ENCODE results near the gene CLK4. TPM values are rescaled to one million over a fixed set of nuclear protein-coding genes. Genes with fewer than 3 reads are reported as not detected.

CLK4 gene
- total RNA-seq, 6 experiments from 2014 or later: 10.8 to 19.1 (median 11.7) TPM

DNA sequence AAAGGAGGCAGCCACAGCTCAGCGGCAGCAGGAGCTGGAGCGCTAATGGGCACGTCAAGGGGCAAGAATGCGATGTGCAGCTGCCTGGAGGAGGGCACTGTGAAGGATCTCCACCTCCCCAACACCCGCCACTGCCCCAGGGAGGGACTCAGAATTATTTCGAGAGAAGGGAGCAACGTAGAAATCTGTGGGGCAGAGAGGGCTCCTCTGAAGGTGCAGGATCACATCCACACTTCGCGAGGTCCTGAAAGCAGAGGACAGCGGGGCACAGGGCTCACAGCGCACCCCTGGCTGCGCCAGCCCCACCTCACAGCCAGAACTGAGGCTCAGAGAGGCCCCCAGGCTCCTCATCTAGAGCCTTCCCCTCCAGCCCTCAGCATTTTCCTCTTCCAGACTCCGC is 44.6 kb downstream of the CLK4 start:
- WGBS (ENCODE audit: insufficient coverage, low coverage, low lambda C conversion rate, missing lambda C conversion rate): no CpG with 5 or more reads among the region's 13 CpGs
- ATAC-seq (no peak), DNase-seq (no peak)
- intact Hi-C loops (cut with DNase I): no loop called here
- Histone ChIP-seq H3K36me3 (no peaks in the 10 kb centered on the region), H3K27ac (no peak overlapping the region), H3K27me3 (no peaks in the 10 kb centered on the region), H3K4me1 (no peaks in the 10 kb centered on the region), H3K4me3 (no peak overlapping the region), H3K9me3 (no peaks in the 10 kb centered on the region)
- TF ChIP-seq POLR2A (IDR thresholded peaks at IDR 0.05): no peak
- TF ChIP-seq, protein P1, sequence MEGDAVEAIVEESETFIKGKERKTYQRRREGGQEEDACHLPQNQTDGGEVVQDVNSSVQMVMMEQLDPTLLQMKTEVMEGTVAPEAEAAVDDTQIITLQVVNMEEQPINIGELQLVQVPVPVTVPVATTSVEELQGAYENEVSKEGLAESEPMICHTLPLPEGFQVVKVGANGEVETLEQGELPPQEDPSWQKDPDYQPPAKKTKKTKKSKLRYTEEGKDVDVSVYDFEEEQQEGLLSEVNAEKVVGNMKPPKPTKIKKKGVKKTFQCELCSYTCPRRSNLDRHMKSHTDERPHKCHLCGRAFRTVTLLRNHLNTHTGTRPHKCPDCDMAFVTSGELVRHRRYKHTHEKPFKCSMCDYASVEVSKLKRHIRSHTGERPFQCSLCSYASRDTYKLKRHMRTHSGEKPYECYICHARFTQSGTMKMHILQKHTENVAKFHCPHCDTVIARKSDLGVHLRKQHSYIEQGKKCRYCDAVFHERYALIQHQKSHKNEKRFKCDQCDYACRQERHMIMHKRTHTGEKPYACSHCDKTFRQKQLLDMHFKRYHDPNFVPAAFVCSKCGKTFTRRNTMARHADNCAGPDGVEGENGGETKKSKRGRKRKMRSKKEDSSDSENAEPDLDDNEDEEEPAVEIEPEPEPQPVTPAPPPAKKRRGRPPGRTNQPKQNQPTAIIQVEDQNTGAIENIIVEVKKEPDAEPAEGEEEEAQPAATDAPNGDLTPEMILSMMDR (IDR thresholded peaks at IDR 0.05): no peak

DNA sequence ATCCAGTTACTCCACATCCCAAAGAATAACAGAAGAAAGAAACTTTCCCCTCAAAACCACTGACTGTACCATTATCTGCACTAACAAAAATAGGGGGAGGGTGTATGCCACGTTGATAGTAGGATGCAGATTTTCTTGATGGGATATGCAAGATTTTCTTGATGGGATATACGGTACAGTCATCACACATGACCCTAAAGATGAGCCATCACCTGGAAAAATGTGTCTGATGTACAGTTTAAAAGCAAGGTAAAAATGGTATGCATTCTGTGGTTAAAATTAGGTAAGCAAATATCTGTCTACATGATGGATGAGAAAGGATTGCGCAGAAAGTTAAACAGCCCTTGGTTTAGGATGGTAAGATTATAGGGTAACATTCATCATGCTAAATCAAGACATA is 45.2 kb downstream of the CLK4 start:
- no peak for TF ChIP-seq POLR2A (IDR thresholded peaks at IDR 0.05)
- TF ChIP-seq, protein P1 (IDR thresholded peaks at IDR 0.05): no peak
- Histone ChIP-seq H3K4me3 (no peak overlapping the region), H3K36me3 (no peaks in the 10 kb centered on the region), H3K9me3 (no peaks in the 10 kb centered on the region), H3K27me3 (no peaks in the 10 kb centered on the region), H3K27ac (no peak overlapping the region), H3K4me1 (no peaks in the 10 kb centered on the region)
- no peak for DNase-seq
- intact Hi-C loops (cut with DNase I): no loop called here
- WGBS (ENCODE audit: insufficient coverage, low coverage, low lambda C conversion rate, missing lambda C conversion rate): 78% methylated on average over 3 of the region's 3 CpGs
- ATAC-seq: no peak

DNA sequence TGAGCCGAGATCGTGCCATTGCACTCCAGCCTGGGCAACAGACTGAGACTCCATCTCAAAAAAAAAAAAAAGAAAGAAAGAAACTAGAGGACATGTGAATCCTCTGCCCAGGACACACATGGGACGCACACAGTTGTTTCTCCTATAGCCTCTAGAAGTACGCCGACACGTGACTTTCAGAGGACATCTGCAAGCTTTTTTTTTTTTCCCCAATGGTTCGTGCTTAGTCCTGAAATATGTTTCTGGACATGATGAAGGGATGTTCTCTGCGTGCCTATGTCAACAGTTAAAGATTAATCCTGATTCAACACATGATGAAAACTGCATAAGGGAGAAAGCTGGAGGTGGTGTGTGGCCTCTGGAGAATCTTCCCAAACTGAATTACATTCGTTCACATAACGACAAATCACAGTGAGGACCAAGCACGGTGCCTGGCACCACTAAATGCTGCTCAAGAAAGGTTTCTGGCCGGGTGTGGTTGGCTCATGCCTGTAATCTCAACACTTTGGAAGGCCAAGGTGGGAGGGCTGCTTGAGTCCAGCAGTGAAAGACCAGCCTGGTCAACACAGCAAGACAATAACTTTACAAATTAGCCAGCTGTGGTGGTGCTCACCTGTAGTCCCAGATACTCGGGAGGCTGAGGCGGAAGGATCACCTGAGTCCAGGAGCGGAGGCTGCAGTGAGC is 46.4 kb downstream of the CLK4 start:
- no peaks in the 10 kb centered on the region for H3K9me3 ChIP-seq
- ATAC-seq (no peak), DNase-seq (no peak)
- no peaks in the 10 kb centered on the region for H3K4me1 ChIP-seq
- H3K27ac ChIP-seq: no peak overlapping the region
- TF ChIP-seq, protein P1 (IDR thresholded peaks at IDR 0.05): no peak
- no peak for TF ChIP-seq POLR2A (IDR thresholded peaks at IDR 0.05)
- intact Hi-C loops (cut with DNase I): no loop called here
- no peak overlapping the region for H3K4me3 ChIP-seq
- no peaks in the 10 kb centered on the region for H3K27me3 ChIP-seq
- 61% methylated on average over 13 of the region's 15 CpGs for WGBS (ENCODE audit: insufficient coverage, low coverage, low lambda C conversion rate, missing lambda C conversion rate)
- no peaks in the 10 kb centered on the region for H3K36me3 ChIP-seq

DNA sequence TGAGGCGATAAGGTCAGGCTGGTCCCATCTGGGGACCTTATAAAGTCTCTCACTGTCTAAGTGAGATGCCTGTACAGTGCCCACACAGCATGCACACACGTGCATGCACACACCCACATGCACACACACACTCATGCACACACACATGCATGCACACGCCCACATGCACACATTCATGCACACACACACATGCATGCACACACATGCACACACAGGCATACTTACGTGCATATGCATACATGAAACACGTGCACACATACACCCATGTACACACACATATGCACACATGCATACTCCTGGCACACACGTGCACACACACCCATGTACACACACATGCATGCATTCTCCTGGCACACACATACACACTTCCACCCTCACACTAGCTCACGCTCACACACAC is 48.9 kb downstream of the CLK4 start:
- no peaks in the 10 kb centered on the region for H3K27me3 ChIP-seq
- no peak for ATAC-seq

More for the DNA sequence above, 48.9 kb downstream of the CLK4 start:
- Histone ChIP-seq H3K27ac (no peak overlapping the region), H3K4me1 (no peaks in the 10 kb centered on the region), H3K36me3 (no peaks in the 10 kb centered on the region), H3K4me3 (no peak overlapping the region), H3K9me3 (no peaks in the 10 kb centered on the region)
- DNase-seq: no peak
- TF ChIP-seq, protein P1 (IDR thresholded peaks at IDR 0.05): no peak
- TF ChIP-seq POLR2A (IDR thresholded peaks at IDR 0.05): no peak
- WGBS (ENCODE audit: insufficient coverage, low coverage, low lambda C conversion rate, missing lambda C conversion rate): 72% methylated on average over 5 of the region's 7 CpGs
- intact Hi-C loops (cut with DNase I): no loop called here
